ENCODE data around the gene GPR55.

- TF ChIP-seq, protein P1, sequence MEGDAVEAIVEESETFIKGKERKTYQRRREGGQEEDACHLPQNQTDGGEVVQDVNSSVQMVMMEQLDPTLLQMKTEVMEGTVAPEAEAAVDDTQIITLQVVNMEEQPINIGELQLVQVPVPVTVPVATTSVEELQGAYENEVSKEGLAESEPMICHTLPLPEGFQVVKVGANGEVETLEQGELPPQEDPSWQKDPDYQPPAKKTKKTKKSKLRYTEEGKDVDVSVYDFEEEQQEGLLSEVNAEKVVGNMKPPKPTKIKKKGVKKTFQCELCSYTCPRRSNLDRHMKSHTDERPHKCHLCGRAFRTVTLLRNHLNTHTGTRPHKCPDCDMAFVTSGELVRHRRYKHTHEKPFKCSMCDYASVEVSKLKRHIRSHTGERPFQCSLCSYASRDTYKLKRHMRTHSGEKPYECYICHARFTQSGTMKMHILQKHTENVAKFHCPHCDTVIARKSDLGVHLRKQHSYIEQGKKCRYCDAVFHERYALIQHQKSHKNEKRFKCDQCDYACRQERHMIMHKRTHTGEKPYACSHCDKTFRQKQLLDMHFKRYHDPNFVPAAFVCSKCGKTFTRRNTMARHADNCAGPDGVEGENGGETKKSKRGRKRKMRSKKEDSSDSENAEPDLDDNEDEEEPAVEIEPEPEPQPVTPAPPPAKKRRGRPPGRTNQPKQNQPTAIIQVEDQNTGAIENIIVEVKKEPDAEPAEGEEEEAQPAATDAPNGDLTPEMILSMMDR (IDR thresholded peaks at IDR 0.05): no peak
- no peak for TF ChIP-seq POLR2A (IDR thresholded peaks at IDR 0.05)
Measured at GRCh38 chr2:230916218-230916617, 8.8 kb downstream of the GPR55 start.
